GM23338 (cell line): ENCODE data around the gene EFCAB13. TPM values are rescaled to one million over a fixed set of nuclear protein-coding genes. Genes with fewer than 3 reads are reported as not detected.

Experiments used
- ATAC-seq: fragments of 200-7000 bp; cut with Tn5 transposase; 3 replicates; pipeline ENCODE4 v1.9.1; 2020
- DNase-seq: peaks from one replicate; pipeline ENCODE4 v3.0.0-alpha.2; 2015; ENCODE audit warnings: low spot score
- H2AFZ ChIP-seq: fragments of 200-600 bp; sonication (generic); 2 replicates; pipeline ENCODE4 v1.8.0; 2016; ENCODE audit warnings: antibody characterized with exemption, mild to moderate bottlenecking, moderate library complexity
- H3F3A ChIP-seq: fragments of 200-600 bp; sonication (generic); replicated peaks from 2 replicates; pipeline ENCODE4 v1.8.0; 2017; ENCODE audit warnings: antibody characterized with exemption, mixed run types, low read depth
- H3K27ac ChIP-seq: fragments of 200-600 bp; sonication (generic); 2 replicates; pipeline ENCODE4 v1.6.1; 2016; ENCODE audit warnings: low read depth
- H3K27me3 ChIP-seq: fragments of 200-600 bp; sonication (generic); 2 replicates; pipeline ENCODE4 v1.8.0; 2016; ENCODE audit warnings: mild to moderate bottlenecking, mixed run types, moderate library complexity; ENCODE audit not compliant: insufficient read depth
- H3K36me3 ChIP-seq: fragments of 200-600 bp; sonication (generic); 2 replicates; pipeline ENCODE4 v1.8.0; 2016; ENCODE audit warnings: mild to moderate bottlenecking; ENCODE audit not compliant: insufficient read depth
- H3K4me1 ChIP-seq: fragments of 200-600 bp; sonication (generic); 2 replicates; pipeline ENCODE4 v1.8.0; 2016; ENCODE audit warnings: mild to moderate bottlenecking, moderate library complexity; ENCODE audit not compliant: insufficient read depth
- H3K4me2 ChIP-seq: fragments of 200-600 bp; sonication (generic); 2 replicates; pipeline ENCODE4 v1.7.1; 2017; ENCODE audit warnings: mixed run types
- H3K4me3 ChIP-seq: fragments of 200-600 bp; sonication (generic); 2 replicates; pipeline ENCODE4 v1.6.1; 2016; ENCODE audit warnings: mixed run types
- H3K79me2 ChIP-seq: fragments of 200-600 bp; sonication (generic); replicated peaks from 2 replicates; pipeline ENCODE4 v1.8.0; 2017; ENCODE audit warnings: mild to moderate bottlenecking; ENCODE audit not compliant: insufficient read depth
- H3K9me2 ChIP-seq: fragments of 200-600 bp; sonication (generic); 2 replicates; pipeline ENCODE4 v1.8.0; 2017; ENCODE audit not compliant: insufficient read depth
- H4K20me1 ChIP-seq: fragments of 200-600 bp; sonication (generic); replicated peaks from 2 replicates; pipeline ENCODE4 v1.8.0; 2017; ENCODE audit warnings: mild to moderate bottlenecking; ENCODE audit not compliant: insufficient read depth
- H3K27ac Mint-ChIP-seq: 2 replicates; pipeline ENCODE4 v1.8.0; 2020; ENCODE audit warnings: inconsistent platforms, mild to moderate bottlenecking, moderate library complexity, mixed read lengths
- H3K27me3 Mint-ChIP-seq: 3 replicates; pipeline ENCODE4 v1.8.0; 2022; ENCODE audit warnings: low read depth, mild to moderate bottlenecking, moderate library complexity, mixed read lengths, inconsistent platforms; ENCODE audit not compliant: insufficient read depth, poor library complexity
- H3K36me3 Mint-ChIP-seq: 3 replicates; pipeline ENCODE4 v1.8.0; 2021; ENCODE audit warnings: low read depth, mild to moderate bottlenecking, inconsistent platforms, moderate library complexity, mixed read lengths
- H3K4me1 Mint-ChIP-seq: 3 replicates; pipeline ENCODE4 v1.8.0; 2020; ENCODE audit warnings: mild to moderate bottlenecking, inconsistent platforms, mixed read lengths
- H3K4me3 Mint-ChIP-seq: 3 replicates; pipeline ENCODE4 v1.8.0; 2021; ENCODE audit warnings: moderate library complexity, mild to moderate bottlenecking, inconsistent platforms, mixed read lengths
- H3K9me3 Mint-ChIP-seq: 3 replicates; pipeline ENCODE4 v1.8.0; 2020; ENCODE audit warnings: moderate library complexity, mild to moderate bottlenecking, inconsistent platforms, mixed read lengths
- CREB1 ChIP-seq: fragments of 250-450 bp; sonication (Bioruptor Pico); IDR thresholded peaks from 2 replicates; pipeline ENCODE4 v1.5.0; 2020; ENCODE audit warnings: low read depth, mild to moderate bottlenecking, moderate library complexity
- CTCF ChIP-seq, 2 experiments: fragments of 200-600 bp in 1 of 2; sonication (generic) in 1 of 2; conservative IDR thresholded peaks; 2 replicates each; pipeline versions ENCODE4 v1.5.1 to v1.6.1; 2016 to 2017; ENCODE audit warnings: antibody characterized with exemption in 2 of 2, low read depth in 2 of 2, mild to moderate bottlenecking in 2 of 2, moderate library complexity in 1 of 2
- ETS1 ChIP-seq: IDR thresholded peaks from 2 replicates; pipeline ENCODE4 v1.6.1; 2016; ENCODE audit warnings: antibody characterized with exemption
- NANOG ChIP-seq: IDR thresholded peaks from 2 replicates; pipeline ENCODE4 v1.6.1; 2016; ENCODE audit warnings: antibody characterized with exemption, borderline replicate concordance
- POLR2AphosphoS5 ChIP-seq: IDR thresholded peaks from 2 replicates; pipeline ENCODE4 v1.6.1; 2016; ENCODE audit warnings: antibody characterized with exemption, low read depth
- STAT1 ChIP-seq: IDR thresholded peaks from one replicate; pipeline ENCODE4 v1.6.1; 2016; ENCODE audit warnings: antibody characterized with exemption; ENCODE audit not compliant: unreplicated experiment
- ZNF114 ChIP-seq: fragments of 250-450 bp; sonication (Bioruptor Pico); IDR thresholded peaks from 2 replicates; pipeline ENCODE4 v1.5.0; 2020; ENCODE audit warnings: mild to moderate bottlenecking, moderate library complexity
- ZNF462 ChIP-seq: fragments of 250-450 bp; sonication (Bioruptor Pico); IDR thresholded peaks from 2 replicates; pipeline ENCODE4 v1.5.0; 2020; ENCODE audit warnings: mild to moderate bottlenecking, moderate library complexity
- polyA plus RNA-seq: library from polyadenylated mRNA; unstranded; fragments of >200 nt; fragmentation: Nextera tagmentation; extraction: Ambion mirVana; gene quantifications from 2 replicates; pipeline ENCODE4 v1.2.1, GENCODE V29; 2016
- total RNA-seq: library from RNA; depleted of rRNA; stranded (reverse); fragments of >200 nt; shearing (Covaris generic); gene quantifications from 2 replicates; pipeline ENCODE4 v1.2.3, GENCODE V29; 2014

EFCAB13 gene
- total and polyA plus RNA-seq, 2 experiments from 2014 or later = 4.1 to 5.4 TPM

- TF ChIP-seq ZNF462 = no peak
- TF ChIP-seq STAT1 = no peak
- TF ChIP-seq NANOG = no peak
- no peak for TF ChIP-seq POLR2AphosphoS5
- TF ChIP-seq ZNF114 = no peak
Measured at GRCh38 chr17:47358652-47359051, 34.9 kb downstream of the EFCAB13 start (continued).

- no peak overlapping the region for H3K4me2 ChIP-seq
- H3K27ac ChIP-seq = no peak overlapping the region
- peaks cover 21% of the 10 kb centered on the region for H3K9me3 Mint-ChIP-seq
- ATAC-seq (no peak), DNase-seq (no peak)
- no peak overlapping the region for H2AFZ ChIP-seq
- peaks cover 3% of the 10 kb centered on the region for H3K27me3 Mint-ChIP-seq
- no peaks in the 10 kb centered on the region for H3F3A ChIP-seq
- no peaks in the 10 kb centered on the region for H4K20me1 ChIP-seq
- peaks cover 17% of the 10 kb centered on the region for H3K36me3 Mint-ChIP-seq
- no peak overlapping the region for H3K4me3 ChIP-seq
- H3K27me3 ChIP-seq = no peaks in the 10 kb centered on the region
- H3K27ac Mint-ChIP-seq = no peak overlapping the region
- H3K36me3 ChIP-seq = no peaks in the 10 kb centered on the region
- H3K4me3 Mint-ChIP-seq = no peak overlapping the region
- H3K9me2 ChIP-seq = peaks cover 4% of the 10 kb centered on the region; the same call in 1 of the 2 replicates
- no peak for TF ChIP-seq CTCF (conservative IDR thresholded peaks at IDR 0.05; ENCODE audit: low read depth in 2 of 2)
- no peak for TF ChIP-seq ETS1
- no peak for TF ChIP-seq ZNF114
- TF ChIP-seq CREB1 (CRISPR knock-in tag) = no peak
- H3K79me2 ChIP-seq = no peaks in the 10 kb centered on the region
- H3K4me1 ChIP-seq = no peaks in the 10 kb centered on the region
- no peaks in the 10 kb centered on the region for H3K4me1 Mint-ChIP-seq
Measured at GRCh38 chr17:47363171-47363570, 39.4 kb downstream of the EFCAB13 start.
